B cell (primary cell): Measurements from ENCODE around the gene ANKS1B. TPM values are rescaled to one million over a fixed set of nuclear protein-coding genes. Genes with fewer than 3 reads are reported as not detected.

Source experiments
- ATAC-seq: fragments of 200-7000 bp; cut with Tn5 transposase; one replicate; pipeline ENCODE4 v1.10.0; 2021; ENCODE audit warnings: low read depth, mild to moderate bottlenecking, moderate number of reproducible peaks, moderate library complexity
- CTCF ChIA-PET: fragments of 350-600 bp; sonication (Branson Sonifier 250); formaldehyde crosslinking; loops from one replicate; lab custom pipeline; 2021; ENCODE audit warnings: antibody characterized with exemption, inconsistent platforms; lab: Charles Lee
- POLR2A ChIA-PET: fragments of 350-600 bp; sonication (Branson Sonifier 250); formaldehyde crosslinking; loops from one replicate; lab custom pipeline; 2021; ENCODE audit warnings: antibody characterized with exemption; lab: Charles Lee
- DNase-seq: peaks from one replicate; pipeline ENCODE4 v3.0.0; 2013
- H2AFZ ChIP-seq: 2 replicates; pipeline ENCODE4 v1.6.1; 2012; ENCODE audit warnings: mild to moderate bottlenecking, low read depth, low read length; ENCODE audit not compliant: insufficient read depth, poor library complexity, severe bottlenecking
- H3K27ac ChIP-seq, 2 donors: 1 replicate in 1 of 2; 2 replicates in 1 of 2; pipeline ENCODE4 v1.5.1; 2012 to 2013; ENCODE audit warnings: low read length in 2 of 2, mild to moderate bottlenecking in 2 of 2, moderate library complexity in 1 of 2
- H3K27me3 ChIP-seq, 4 experiments: fragments of 200-600 bp in 1 of 4; sonication (generic) in 1 of 4; replicated peaks in 1 of 4; 1 replicate in 2 of 4; 2 replicates in 2 of 4; pipeline versions ENCODE4 v1.6.1 to v1.7.0; 2013 to 2016; ENCODE audit warnings: low read length in 3 of 4, mild to moderate bottlenecking in 2 of 4, mixed read lengths in 1 of 4, moderate library complexity in 1 of 4; ENCODE audit not compliant: insufficient read depth in 4 of 4, control insufficient read depth in 3 of 4; ENCODE audit errors: control extremely low read depth in 1 of 4
- H3K36me3 ChIP-seq, 2 experiments: replicated peaks in 1 of 2; 1 replicate in 1 of 2; 2 replicates in 1 of 2; pipeline versions ENCODE4 v1.6.1 to v1.7.1; 2013; ENCODE audit warnings: low read length in 1 of 2; ENCODE audit not compliant: insufficient read depth in 2 of 2, control insufficient read depth in 1 of 2; ENCODE audit errors: control extremely low read depth in 1 of 2, extremely low read depth in 1 of 2
- H3K4me1 ChIP-seq, 2 donors: fragments of 200-600 bp in 1 of 2; sonication (generic) in 1 of 2; 1 replicate in 1 of 2; 2 replicates in 1 of 2; pipeline versions ENCODE4 v1.5.1 to v1.6.1; 2013 to 2017; ENCODE audit warnings: low read length in 2 of 2; ENCODE audit not compliant: control insufficient read depth in 2 of 2, insufficient read depth in 2 of 2
- H3K4me2 ChIP-seq: replicated peaks from 2 replicates; pipeline ENCODE3; 2012; ENCODE audit warnings: mild to moderate bottlenecking, low read depth, low read length; ENCODE audit not compliant: poor library complexity, severe bottlenecking
- H3K4me3 ChIP-seq, 5 experiments: fragments of 200-600 bp in 1 of 5; sonication (generic) in 1 of 5; 1 replicate in 3 of 5; 2 replicates in 2 of 5; pipeline versions ENCODE4 v1.5.1 to v1.7.0; 2011 to 2016; ENCODE audit warnings: low read length in 4 of 5, mild to moderate bottlenecking in 4 of 5, low read depth in 2 of 5, control low read depth in 1 of 5, moderate library complexity in 1 of 5; ENCODE audit not compliant: insufficient read depth in 1 of 5; ENCODE audit errors: control extremely low read depth in 1 of 5, extremely low read depth in 1 of 5
- H3K79me2 ChIP-seq: fragments of 200-600 bp; sonication (generic); one replicate; pipeline ENCODE4 v1.6.0; 2016; ENCODE audit warnings: low read length; ENCODE audit not compliant: control insufficient read depth, insufficient read depth
- H3K9ac ChIP-seq: fragments of 200-600 bp; sonication (generic); 2 replicates; pipeline ENCODE4 v1.6.1; 2017; ENCODE audit warnings: mild to moderate bottlenecking, low read length, moderate library complexity
- H3K9me3 ChIP-seq, 3 donors: one replicate each; pipeline versions ENCODE4 v1.6.1 to v1.7.1; 2013; ENCODE audit warnings: low read length in 2 of 3; ENCODE audit not compliant: control insufficient read depth in 2 of 3, insufficient read depth in 1 of 3; ENCODE audit errors: control extremely low read depth in 1 of 3
- H4K20me1 ChIP-seq: 2 replicates; pipeline ENCODE4 v1.6.0; 2012; ENCODE audit warnings: mild to moderate bottlenecking, low read length; ENCODE audit not compliant: insufficient read depth, control insufficient read depth, poor library complexity, severe bottlenecking
- H3K27ac Mint-ChIP-seq: one replicate; pipeline ENCODE4 v1.8.0; 2021; ENCODE audit warnings: mixed read lengths
- H3K27me3 Mint-ChIP-seq: one replicate; pipeline ENCODE4 v1.8.0; 2021; ENCODE audit warnings: mixed read lengths
- H3K4me1 Mint-ChIP-seq: one replicate; pipeline ENCODE4 v1.8.0; 2021; ENCODE audit warnings: mixed read lengths
- H3K4me3 Mint-ChIP-seq: one replicate; pipeline ENCODE4 v1.8.0; 2021; ENCODE audit warnings: mixed read lengths
- H3K9me3 Mint-ChIP-seq: one replicate; pipeline ENCODE4 v1.8.0; 2022; ENCODE audit warnings: mixed read lengths; ENCODE audit not compliant: insufficient read depth
- EZH2 ChIP-seq: IDR thresholded peaks from 2 replicates; pipeline ENCODE4 v1.6.1; 2012; ENCODE audit warnings: borderline replicate concordance, low read depth, mild to moderate bottlenecking, moderate library complexity, low read length; ENCODE audit not compliant: insufficient read depth, poor library complexity, severe bottlenecking
- WGBS: methylation state at CpG from one replicate; pipeline ENCODE4 v1.1.5; 2013; ENCODE audit warnings: missing lambda C conversion rate; ENCODE audit not compliant: insufficient coverage; 5-methylcytosine and 5-hydroxymethylcytosine counted together
- intact Hi-C: fragments of 100-400 bp; cut with micrococcal nuclease; formaldehyde crosslinking; loops from one replicate; pipeline ENCODE4 v1.10.0; 2022
- polyA plus RNA-seq: library from polyadenylated mRNA; depleted of rRNA; stranded (reverse); fragments of >200 nt; gene quantifications from 2 replicates; pipeline ENCODE4 v1.2.3, GENCODE V29; 2012
- small RNA-seq: library from RNA; depleted of rRNA; stranded (forward); fragments of <200 nt; gene quantifications from one replicate; pipeline ENCODE3, GENCODE V24; 2012; ENCODE audit warnings: low replicate concordance, low read depth; ENCODE audit not compliant: insufficient read length
- total RNA-seq, 2 donors: library from RNA; stranded (reverse); fragments of 120-200 nt in 1 of 2; gene quantifications; 1 replicate in 1 of 2; 2 replicates in 1 of 2; pipeline versions ENCODE4 v1.2.3 to v1.2.4, GENCODE V29; 2013 to 2022
- TF ChIP-seq, protein P1 (sequence below): fragments of 200-600 bp; IDR thresholded peaks from one replicate; pipeline ENCODE4 v1.8.0; 2022; ENCODE audit warnings: antibody characterized with exemption, mild to moderate bottlenecking

Gene ANKS1B
- total and polyA plus RNA-seq, 2 donors (not counting 1 experiment from before 2014, with no cell fraction given): not detected

DNA sequence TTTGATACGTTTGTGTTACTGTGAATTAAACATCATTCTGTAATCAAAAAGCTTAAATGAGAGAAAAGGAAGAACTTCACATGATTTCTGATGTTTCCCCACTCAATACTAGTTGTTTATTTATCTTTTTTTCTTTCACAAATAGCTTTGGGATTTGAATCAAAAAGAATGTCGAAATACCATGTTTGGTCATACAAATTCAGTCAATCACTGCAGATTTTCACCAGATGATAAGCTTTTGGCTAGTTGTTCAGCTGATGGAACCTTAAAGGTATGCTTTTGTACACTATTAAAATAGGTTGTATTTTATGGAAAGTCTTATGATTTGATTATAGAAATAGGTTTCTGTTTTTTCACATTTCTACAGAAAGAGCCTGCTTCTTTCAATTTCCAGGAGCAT, 1298.1 kb downstream of the ANKS1B start:
- Mint-ChIP-seq H3K4me3 (no peak overlapping the region), H3K27ac (no peak overlapping the region), H3K4me1 (no peaks in the 10 kb centered on the region), H3K27me3 (no peaks in the 10 kb centered on the region), H3K9me3 (no peaks in the 10 kb centered on the region)
- no CpG with 5 or more reads among the region's 2 CpGs for WGBS
- ChIA-PET CTCF (no interaction called here), POLR2A (no interaction called here)
- Histone ChIP-seq H3K4me1 (no peaks in the 10 kb centered on the region), H3K4me3 (no peak overlapping the region), H3K9me3 (no peaks in the 10 kb centered on the region), H3K27me3 (no peaks in the 10 kb centered on the region), H3K36me3 (peaks cover 11 to 68% of the 10 kb centered on the region in 2 experiments), H3K79me2 (no peaks in the 10 kb centered on the region), H3K9ac (no peak overlapping the region), H3K27ac (no peak overlapping the region), H2AFZ (no peak overlapping the region), H3K4me2 (no peak overlapping the region), H4K20me1 (no peaks in the 10 kb centered on the region)
- intact Hi-C loops: no loop called here
- ATAC-seq (no peak), DNase-seq (no peak)
- TF ChIP-seq EZH2: no peak
- TF ChIP-seq, protein P1, sequence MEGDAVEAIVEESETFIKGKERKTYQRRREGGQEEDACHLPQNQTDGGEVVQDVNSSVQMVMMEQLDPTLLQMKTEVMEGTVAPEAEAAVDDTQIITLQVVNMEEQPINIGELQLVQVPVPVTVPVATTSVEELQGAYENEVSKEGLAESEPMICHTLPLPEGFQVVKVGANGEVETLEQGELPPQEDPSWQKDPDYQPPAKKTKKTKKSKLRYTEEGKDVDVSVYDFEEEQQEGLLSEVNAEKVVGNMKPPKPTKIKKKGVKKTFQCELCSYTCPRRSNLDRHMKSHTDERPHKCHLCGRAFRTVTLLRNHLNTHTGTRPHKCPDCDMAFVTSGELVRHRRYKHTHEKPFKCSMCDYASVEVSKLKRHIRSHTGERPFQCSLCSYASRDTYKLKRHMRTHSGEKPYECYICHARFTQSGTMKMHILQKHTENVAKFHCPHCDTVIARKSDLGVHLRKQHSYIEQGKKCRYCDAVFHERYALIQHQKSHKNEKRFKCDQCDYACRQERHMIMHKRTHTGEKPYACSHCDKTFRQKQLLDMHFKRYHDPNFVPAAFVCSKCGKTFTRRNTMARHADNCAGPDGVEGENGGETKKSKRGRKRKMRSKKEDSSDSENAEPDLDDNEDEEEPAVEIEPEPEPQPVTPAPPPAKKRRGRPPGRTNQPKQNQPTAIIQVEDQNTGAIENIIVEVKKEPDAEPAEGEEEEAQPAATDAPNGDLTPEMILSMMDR: no peak

Small RNA genes lying within 50 kb of the gene (small RNA-seq; reads per million reads assigned to genes)
- gene RNA5SP366: not detected

Other genes with a start within 250 kb of the ANKS1B start
- 27.4 and 30.2 TPM in 2 replicates for gene BLTP3B, start 157.9 kb upstream of the ANKS1B start, total RNA-seq
- 9.1 and 11.9 TPM in 2 replicates for gene BLTP3B, start 157.9 kb upstream of the ANKS1B start, polyA plus RNA-seq
- gene ACTR6, start 215.9 kb upstream of the ANKS1B start, total RNA-seq: 28.6 and 30.8 TPM in 2 replicates
- gene ACTR6, start 215.9 kb upstream of the ANKS1B start, polyA plus RNA-seq: 10.1 and 11.1 TPM in 2 replicates